Mammary epithelial cell (primary cell): Measurements from ENCODE around the gene NDUFV2.

Experiments used
- CTCF ChIP-seq, 2 donors: IDR thresholded peaks in 1 of 2; conservative IDR thresholded peaks in 1 of 2; 2 replicates each; pipeline ENCODE4 v1.5.1; 2011 to 2012; ENCODE audit warnings: inconsistent platforms in 2 of 2, low read length in 2 of 2, mild to moderate bottlenecking in 2 of 2, control low read depth in 1 of 2, low read depth in 1 of 2; ENCODE audit not compliant: insufficient read depth in 1 of 2; ENCODE audit errors: extremely low read depth in 1 of 2
- EZH2 ChIP-seq: IDR thresholded peaks from 2 replicates; pipeline ENCODE4 v1.6.1; 2012; ENCODE audit warnings: low read length, inconsistent platforms, borderline replicate concordance

GRCh38 chr18:9126337-9126736, 23.8 kb downstream of the NDUFV2 start:
- TF ChIP-seq CTCF (conservative IDR thresholded peaks at IDR 0.05 in 1 of 2, IDR thresholded peaks at IDR 0.05 in 1 of 2; ENCODE audit: extremely low read depth in 1 of 2, insufficient read depth in 1 of 2, low read depth in 1 of 2, low read length in 2 of 2) (no peak), EZH2 (no peak)
